HG03439 (cell line): ENCODE data around the gene CPPED1.

ENCODE experiments used
- ATAC-seq: cut with Tn5 transposase; IDR thresholded peaks from one replicate; pipeline ENCODE4 v1.9.1; 2021; ENCODE audit warnings: mild to moderate bottlenecking, moderate library complexity; ENCODE audit not compliant: unreplicated experiment

CPPED1 gene

GRCh38 chr16:12653820-12654392 is 149.8 kb downstream of the CPPED1 start:
- no peak for ATAC-seq

- no peak for ATAC-seq
Measured at GRCh38 chr16:12652924-12653323, 150.8 kb downstream of the CPPED1 start.

GRCh38 chr16:12651765-12652512 is 151.7 kb downstream of the CPPED1 start:
- no peak for ATAC-seq

- ATAC-seq = no peak
Measured at GRCh38 chr16:12649356-12649755, 154.3 kb downstream of the CPPED1 start.

GRCh38 chr16:12646490-12647274 is 157.0 kb downstream of the CPPED1 start:
- ATAC-seq = no peak

GRCh38 chr16:12646098-12646489 is 157.6 kb downstream of the CPPED1 start:
- ATAC-seq = no peak

GRCh38 chr16:12643034-12643455 is 160.6 kb downstream of the CPPED1 start:
- ATAC-seq = no peak

- ATAC-seq = no peak
Measured at GRCh38 chr16:12639044-12639443, 164.6 kb downstream of the CPPED1 start.

GRCh38 chr16:12637002-12637401 is 166.7 kb downstream of the CPPED1 start:
- ATAC-seq = no peak

- no peak for ATAC-seq
Measured at GRCh38 chr16:12629271-12629670, 174.4 kb downstream of the CPPED1 start.

GRCh38 chr16:12628536-12628935 is 175.2 kb downstream of the CPPED1 start:
- no peak for ATAC-seq

GRCh38 chr16:12627394-12627793 is 176.3 kb downstream of the CPPED1 start:
- no peak for ATAC-seq

- no peak for ATAC-seq
Measured at GRCh38 chr16:12626411-12626810, 177.3 kb downstream of the CPPED1 start.

- ATAC-seq = no peak
Measured at GRCh38 chr16:12625716-12626115, 178.0 kb downstream of the CPPED1 start.

GRCh38 chr16:12625068-12625467 is 178.6 kb downstream of the CPPED1 start:
- ATAC-seq = no peak

- ATAC-seq = no peak
Measured at GRCh38 chr16:12620150-12620549, 183.5 kb downstream of the CPPED1 start.

GRCh38 chr16:12618515-12618914 is 185.2 kb downstream of the CPPED1 start:
- no peak for ATAC-seq

- ATAC-seq = no peak
Measured at GRCh38 chr16:12617401-12617819, 186.3 kb downstream of the CPPED1 start.

- ATAC-seq = no peak
Measured at GRCh38 chr16:12614662-12615278, 188.9 kb downstream of the CPPED1 start.

- no peak for ATAC-seq
Measured at GRCh38 chr16:12613992-12614661, 189.6 kb downstream of the CPPED1 start.
